ENCODE data around the gene NRIP2.

NRIP2 gene

DNA sequence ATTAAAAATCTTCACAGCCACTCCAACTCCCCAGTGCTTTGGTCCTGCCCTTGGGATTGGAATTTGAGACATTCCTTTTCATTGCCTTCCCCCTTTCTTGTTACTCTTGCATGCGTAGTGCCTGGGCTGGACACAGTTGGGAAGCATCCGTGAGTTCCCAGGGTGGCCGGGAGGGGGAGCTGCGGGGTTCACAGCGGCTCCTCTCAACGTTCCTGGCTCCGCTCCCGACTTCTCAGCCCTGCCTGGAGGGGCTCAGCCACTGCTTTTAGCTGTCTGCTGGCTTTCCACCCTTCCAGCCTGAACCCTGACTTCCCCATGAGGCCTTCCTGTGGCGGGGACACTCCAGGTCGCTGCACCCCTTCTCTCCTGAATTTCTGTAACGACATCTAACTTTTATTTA is 18.8 kb upstream of the NRIP2 start:
- no peak for DNase-seq (ENCODE audit: low read depth, low spot score)
- no peak overlapping the region for H3K4me3 ChIP-seq (ENCODE audit: low read length)

DNA sequence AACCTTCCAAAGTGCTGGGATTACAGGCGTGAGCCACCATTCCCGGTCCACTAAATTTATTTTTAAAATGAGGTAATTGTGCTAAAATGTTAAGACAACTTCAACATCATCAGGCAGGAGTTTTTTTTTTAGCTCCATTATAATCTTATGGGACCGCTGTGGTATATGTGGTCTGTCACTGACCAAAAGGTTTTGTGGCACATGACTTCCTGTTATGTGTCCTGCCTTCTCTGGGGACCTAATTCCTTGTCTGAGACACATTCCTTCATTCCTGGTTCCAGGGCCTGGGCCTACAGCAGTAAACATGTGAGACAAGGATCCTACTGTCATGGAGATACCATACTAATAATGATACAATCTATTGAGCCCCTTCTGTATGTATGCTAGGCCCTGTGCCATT is 17.1 kb upstream of the NRIP2 start:
- no peak overlapping the region for H3K4me3 ChIP-seq (ENCODE audit: low read length)
- DNase-seq (ENCODE audit: low read depth, low spot score) = no peak

DNA sequence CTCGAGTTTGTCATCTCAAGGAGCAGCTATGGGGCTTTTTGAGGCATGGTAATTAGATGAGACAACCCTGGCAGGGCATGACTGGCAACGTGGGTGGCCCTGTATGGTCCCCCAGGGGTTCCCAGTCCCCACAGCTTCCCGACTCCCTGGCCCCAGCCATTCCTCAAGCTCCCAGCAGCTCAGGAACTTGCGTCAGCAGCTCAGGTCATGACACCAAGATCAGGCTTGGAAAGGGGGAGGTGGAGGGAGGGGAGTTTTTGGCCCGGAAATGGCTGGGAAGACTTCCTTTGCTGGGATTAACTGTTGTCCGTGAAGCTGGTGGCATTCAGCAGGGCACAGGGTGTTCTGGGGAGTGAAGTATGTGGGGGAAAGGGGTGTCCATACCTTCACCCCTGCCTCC is 10.4 kb upstream of the NRIP2 start:
- no peak for DNase-seq (ENCODE audit: low read depth, low spot score)
- no peak overlapping the region for H3K4me3 ChIP-seq (ENCODE audit: low read length)

DNA sequence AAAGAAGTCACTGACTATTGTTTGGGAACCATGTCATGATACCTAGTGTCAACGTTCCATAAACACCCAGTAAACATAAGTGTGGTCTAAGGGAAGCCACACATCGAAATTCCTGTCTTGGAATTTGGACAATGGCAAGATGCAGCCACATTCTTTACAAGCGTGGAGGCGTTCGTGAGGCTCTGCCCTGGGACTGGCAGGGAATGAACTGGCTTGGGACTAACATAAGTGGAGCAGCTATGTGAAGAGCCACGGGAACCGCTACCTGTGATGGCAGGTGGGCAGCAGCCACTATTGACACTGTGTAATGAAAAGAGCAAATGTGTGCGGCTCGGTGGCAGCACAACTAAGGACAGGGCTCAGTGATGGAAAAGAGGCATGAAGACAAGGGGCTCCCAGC is 10.0 kb upstream of the NRIP2 start:
- no peak for DNase-seq (ENCODE audit: low read depth, low spot score)
- H3K4me3 ChIP-seq (ENCODE audit: low read length) = no peak overlapping the region

DNA sequence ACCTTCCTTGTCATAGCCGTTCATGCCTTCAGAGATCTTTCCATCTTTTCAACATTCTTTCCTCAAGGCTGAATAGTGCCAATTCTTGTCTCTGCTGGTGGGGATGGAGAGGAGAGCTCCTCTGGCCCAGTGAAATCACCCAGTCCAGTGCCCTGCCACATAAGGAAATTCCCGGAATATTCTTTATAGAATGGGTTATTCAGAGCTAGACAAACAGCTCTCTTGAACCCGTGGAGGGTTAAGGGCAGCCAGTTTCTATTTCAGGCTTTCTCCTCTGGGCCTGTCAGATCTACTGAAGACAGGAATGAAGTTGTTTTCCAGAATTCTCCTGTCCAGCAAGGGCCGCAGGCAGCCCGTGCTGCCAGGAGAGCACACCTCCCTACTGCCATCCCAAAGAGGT is 8.1 kb upstream of the NRIP2 start:
- no peak for DNase-seq (ENCODE audit: low read depth, low spot score)
- H3K4me3 ChIP-seq (ENCODE audit: low read length) = no peak overlapping the region

DNA sequence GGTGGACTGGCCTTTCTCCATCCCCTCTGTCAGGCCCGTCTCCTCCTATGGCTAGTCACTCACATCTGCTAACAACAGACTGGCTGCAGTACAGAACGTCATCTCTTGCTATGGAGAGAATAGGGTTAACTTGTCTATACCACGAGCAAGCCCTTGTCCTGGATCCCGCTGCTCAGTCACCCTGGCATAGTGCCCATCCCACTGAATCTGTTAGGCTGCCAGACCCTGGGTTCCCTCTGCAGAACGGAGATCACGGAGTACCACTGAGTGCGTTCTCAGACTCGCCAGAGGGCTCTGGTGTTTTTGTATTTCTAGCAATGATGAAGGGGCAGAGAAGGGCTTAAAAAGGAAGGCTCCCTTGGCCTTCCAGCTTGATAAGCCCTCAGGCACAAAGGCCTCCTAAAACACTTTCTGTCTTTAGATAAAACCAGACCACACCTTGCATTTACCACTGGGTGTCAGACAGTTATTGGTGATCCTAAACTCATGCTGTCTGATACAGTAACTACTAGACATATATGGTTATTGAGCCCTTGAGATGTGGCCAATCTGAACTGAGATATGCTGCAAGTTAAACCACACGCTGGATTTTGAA is 6.3 kb upstream of the NRIP2 start:
- H3K4me3 ChIP-seq (ENCODE audit: low read length) = no peak overlapping the region
- DNase-seq (ENCODE audit: low read depth, low spot score) = no peak

DNA sequence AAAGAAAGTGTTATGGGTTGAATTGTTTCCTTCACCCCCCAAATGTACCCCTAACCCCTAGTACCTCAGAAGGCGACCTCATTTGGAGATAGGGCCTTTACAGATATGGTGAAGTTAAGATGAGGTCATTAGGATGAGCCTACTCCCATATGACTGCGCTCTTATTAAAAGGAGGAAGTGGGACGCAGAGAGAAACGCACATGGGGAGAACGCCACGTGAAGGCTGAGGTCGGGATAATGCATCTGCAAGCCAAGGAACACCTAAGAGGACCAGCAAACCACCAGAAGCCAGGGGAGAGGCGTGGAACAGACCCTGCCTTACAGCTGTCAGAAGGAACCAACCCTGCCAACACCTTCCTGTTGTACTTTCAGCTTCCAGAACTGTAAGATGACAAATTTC is 1.7 kb upstream of the NRIP2 start:
- no peak overlapping the region for H3K4me3 ChIP-seq (ENCODE audit: low read length)
- DNase-seq (ENCODE audit: low read depth, low spot score) = no peak

DNA sequence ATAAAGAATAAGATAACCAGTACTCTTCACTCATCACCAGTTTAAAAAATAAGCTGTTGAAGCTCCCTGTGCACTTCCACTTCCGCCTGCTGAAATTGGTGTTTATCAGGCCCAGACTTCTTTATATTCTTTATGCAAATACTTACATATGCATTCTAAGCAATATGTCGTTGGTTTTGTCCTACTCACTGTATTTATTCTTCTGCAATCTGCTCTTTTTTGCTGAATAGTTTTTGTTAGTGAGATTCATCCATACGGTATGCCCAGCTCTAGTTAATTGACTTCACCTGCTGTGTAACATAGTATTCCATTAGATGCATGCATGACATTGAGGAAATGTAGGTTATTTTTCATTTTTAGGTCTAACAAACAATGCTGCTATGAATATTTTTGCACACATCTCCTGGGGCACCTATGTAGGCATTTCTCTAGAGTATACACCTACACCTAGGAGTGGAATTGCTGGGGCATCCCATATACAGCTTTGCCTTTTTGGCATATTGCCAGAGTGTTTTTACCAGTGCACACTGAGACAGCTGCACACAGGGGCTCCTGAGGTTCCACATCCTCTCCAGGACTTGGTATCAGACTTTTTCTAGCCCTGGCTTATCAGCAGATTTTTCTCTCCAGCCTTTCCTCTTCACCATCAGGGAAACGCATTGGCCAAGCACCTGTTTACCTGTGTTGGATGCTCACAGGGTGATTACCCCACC is 1.0 kb upstream of the NRIP2 start:
- H3K4me3 ChIP-seq (ENCODE audit: low read length) = no peak overlapping the region
- DNase-seq (ENCODE audit: low read depth, low spot score) = no peak

DNA sequence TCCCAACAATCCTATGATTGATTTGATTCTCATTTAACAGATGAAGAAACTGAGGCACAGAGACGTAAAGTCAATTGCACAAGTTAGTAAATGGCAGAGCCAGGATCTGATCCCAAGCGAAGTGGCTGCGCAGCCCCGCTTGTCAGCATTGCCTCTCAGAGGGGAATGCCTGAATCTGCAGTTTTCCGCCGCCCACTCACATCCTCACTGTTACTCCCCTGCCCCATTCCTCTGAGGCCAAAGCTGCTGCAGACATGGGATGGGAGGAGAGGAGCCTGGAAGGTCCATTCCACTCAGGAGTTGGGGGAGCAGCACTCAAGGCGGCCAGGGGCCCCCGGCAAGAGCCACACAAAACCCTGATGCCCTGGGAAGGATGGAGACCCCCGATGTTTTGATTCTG is 1.0 kb downstream of the NRIP2 start:
- no peak overlapping the region for H3K4me3 ChIP-seq (ENCODE audit: low read length)
- DNase-seq (ENCODE audit: low read depth, low spot score) = no peak

DNA sequence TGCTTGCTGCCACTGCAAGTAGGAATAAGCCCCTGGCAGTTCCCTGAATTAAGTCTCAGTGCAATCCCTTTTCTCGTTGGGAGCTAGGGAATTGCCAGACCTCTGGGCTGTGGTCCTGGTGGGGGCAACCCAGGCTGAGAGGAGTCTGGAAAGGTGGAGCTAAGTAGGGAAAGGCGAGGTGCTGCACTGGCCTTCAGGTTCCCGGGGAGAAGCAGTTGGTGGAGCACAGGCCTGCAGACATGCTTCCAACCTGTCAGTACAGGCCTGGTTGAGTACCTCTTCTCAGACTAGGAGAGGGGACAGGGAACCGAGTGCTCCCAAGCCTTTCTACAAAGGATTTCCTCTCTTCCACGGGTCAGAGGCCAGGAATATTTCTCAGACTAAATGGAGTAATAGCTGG is 1.5 kb downstream of the NRIP2 start:
- no peak for DNase-seq (ENCODE audit: low read depth, low spot score)
- no peak overlapping the region for H3K4me3 ChIP-seq (ENCODE audit: low read length)

DNA sequence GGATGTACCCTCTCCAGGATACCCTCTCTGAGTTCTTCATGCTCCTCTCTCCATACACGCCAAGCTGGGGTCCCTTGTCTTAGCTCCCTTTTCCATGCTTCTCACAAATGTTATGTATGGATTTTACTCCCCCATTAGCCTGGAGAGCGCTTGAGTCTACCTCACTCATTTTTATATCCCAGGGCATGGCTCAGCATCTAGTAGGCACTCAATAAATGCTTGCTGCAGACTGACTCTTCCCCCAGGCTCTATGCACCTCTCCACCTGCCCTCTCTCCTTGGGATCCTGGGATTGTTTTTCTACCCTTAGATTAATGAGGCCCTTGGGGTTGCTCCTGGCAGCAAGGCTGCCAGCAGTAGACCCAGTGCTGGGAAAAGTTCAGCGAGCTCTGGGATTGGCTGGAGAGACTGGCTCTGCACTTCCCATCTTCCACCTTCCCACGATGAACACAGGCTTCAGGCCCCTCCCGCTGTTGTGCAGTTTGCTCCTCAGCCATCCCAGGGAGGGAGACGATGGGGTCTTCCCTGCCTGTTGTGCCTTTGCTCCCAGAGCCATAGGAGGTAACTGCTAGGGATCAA is 2.2 kb downstream of the NRIP2 start:
- DNase-seq (ENCODE audit: low read depth, low spot score) = no peak
- no peak overlapping the region for H3K4me3 ChIP-seq (ENCODE audit: low read length)

DNA sequence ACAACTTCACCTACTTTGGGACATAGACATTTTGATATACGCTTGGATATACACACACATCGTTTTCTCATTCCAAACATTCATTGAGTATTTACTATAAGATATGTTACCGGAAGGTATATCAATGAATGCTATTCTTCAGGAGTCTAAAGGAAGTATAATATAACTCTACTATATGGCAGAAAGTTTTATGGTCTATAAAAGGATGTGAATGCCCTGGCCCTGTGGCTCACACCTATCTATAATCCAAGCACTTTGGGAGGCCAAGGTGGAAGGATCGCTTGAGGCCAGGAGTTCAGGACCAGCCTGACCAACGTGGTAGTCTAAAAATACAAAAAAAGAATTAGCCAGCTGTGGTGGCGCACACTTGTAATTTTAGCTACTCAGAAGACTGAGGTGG is 5.6 kb downstream of the NRIP2 start:
- no peak overlapping the region for H3K4me3 ChIP-seq (ENCODE audit: low read length)
- DNase-seq (ENCODE audit: low read depth, low spot score) = no peak

DNA sequence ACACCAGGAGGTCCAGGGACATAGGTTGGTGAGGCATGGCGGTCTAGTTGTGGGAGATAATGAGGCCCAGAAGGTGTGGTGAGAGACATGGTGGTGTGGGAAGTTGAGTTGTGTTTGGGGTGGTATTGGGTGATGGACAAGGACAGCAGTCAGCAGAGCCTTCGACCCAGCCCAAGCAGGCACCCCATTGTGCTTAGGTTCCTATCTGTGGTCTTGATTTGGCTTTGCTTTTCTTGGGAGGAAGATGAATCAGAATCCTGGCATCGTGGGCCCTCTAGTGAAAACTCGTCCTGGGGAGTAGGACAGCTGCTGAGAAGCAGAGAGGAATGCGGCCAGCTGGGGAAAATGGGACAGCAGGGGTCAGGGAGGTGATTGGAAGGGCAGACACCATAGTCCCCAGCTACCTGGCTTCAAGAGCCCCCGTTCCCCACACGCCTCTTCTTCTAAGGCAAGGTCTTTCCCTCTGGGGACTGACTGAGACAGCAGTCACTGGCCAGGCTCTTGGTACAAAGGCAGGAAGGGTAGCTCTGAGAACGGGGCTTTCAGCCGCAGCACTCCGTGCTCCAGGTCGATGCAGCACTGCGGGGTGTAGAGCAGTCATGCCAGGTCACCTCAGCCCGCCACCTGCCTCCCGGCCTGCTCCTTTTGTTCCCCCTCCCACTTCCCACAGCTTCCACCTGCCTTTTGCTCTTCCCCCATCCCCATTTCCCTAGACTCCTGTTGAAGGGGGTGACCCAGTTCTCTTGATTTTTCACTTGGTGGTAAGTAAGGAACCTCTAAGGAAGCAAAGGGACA is 7.9 kb downstream of the NRIP2 start:
- H3K4me3 ChIP-seq (ENCODE audit: low read length) = no peak overlapping the region
- DNase-seq (ENCODE audit: low read depth, low spot score) = no peak

DNA sequence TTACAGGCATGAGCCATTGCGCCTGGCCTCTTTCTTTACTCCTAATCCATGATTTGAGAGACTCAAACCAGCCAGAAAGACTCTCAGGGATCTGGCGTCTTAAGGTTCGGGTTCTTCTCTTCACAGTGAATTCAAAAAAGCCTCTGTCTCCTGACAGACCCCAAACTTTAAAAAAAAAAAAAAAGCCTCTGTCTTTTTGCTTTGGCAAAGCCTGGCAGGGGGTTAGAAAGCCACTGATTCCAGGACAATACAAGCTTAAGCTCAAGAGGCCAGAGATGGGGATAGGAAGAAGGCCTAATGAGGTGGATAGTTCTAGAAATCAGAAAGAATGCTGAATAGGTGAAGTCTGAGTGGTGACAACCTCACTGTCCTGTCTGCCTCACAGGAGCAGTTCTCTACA is 8.8 kb downstream of the NRIP2 start:
- no peak overlapping the region for H3K4me3 ChIP-seq (ENCODE audit: low read length)

DNA sequence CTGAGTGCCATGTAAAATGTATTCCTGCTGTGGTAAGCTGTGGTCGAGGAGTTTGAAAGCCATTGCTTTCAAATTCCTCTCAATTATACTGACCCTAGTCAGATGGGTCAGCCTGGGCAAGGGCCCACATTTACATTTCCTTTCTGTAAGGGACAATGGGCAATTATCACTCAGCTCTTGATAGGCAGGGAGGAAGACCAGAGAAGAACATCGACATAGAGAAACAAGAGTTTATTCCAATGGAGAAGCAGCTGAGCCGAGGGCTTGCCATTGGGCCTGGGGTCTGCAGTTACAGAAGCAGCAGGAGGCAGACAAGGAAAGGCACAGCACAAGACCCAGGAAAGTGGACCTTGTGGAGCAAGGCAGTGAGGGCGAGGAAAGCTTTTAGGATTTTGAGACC is 9.7 kb downstream of the NRIP2 start:
- no peak for DNase-seq (ENCODE audit: low read depth, low spot score)
- H3K4me3 ChIP-seq (ENCODE audit: low read length) = no peak overlapping the region

More for the DNA sequence above, 8.8 kb downstream of the NRIP2 start:
- DNase-seq (ENCODE audit: low read depth, low spot score) = no peak

DNA sequence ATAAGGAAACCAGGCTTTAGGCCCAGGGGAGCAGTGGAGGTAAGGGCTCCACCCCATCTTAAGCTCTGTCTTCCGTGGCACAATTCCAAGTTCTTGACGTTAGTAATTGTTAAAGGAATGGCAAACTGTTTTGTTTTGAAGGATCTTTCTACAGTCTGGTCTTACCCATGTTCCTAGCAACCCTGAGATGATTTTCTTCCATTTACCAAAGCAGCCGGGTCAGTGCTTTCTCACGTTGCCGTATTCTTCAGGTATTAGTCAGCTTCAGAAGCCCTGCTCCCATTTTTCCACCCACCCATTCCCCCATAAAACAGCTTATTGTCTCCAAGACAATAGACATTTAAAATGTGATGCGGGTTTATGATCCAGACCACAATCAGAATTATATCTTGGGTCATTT is 10.3 kb downstream of the NRIP2 start:
- H3K4me3 ChIP-seq (ENCODE audit: low read length) = no peak overlapping the region
- no peak for DNase-seq (ENCODE audit: low read depth, low spot score)

DNA sequence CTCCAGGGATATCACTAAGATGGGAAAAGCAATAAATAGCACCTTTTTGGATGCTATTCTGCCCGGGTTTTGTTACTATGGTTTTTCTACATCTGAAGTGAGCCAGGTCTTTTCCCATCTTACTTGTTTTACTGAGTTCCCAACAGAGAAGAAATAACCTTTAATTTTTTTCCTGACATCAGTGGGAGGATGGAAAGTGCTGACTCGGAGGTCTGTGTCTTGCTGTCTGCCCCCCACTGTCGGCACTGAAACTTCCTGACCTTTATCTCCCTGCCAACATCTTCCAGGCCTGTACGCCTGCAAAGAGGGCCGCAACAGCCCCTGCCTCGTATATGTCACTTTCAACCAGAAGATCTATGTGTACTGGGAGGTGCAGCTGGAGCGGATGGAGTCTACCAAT is 11.4 kb downstream of the NRIP2 start:
- DNase-seq (ENCODE audit: low read depth, low spot score) = no peak

DNA sequence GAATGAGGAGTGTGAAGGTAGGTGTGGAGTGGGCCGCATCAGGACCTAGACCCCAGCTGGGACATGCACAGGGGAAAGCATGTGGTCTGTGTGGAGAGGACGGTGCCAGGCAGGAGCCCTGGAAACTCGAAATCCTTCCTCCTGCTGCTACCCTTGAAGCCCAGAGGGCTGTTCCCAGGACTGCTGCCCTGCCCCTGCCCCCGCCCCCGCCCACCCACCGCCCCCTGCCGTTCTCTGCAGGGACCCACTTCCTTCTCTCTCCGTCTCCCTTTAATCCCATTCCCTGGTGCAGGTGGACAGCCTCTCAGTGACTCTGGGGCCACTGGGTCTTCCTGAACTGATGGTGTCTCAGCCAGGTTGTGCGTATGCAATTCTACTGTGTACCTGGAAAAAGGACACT is 14.4 kb downstream of the NRIP2 start:
- no peak overlapping the region for H3K4me3 ChIP-seq (ENCODE audit: low read length)
- no peak for DNase-seq (ENCODE audit: low read depth, low spot score)

More for the DNA sequence above, 11.4 kb downstream of the NRIP2 start:
- H3K4me3 ChIP-seq (ENCODE audit: low read length) = no peak overlapping the region

DNA sequence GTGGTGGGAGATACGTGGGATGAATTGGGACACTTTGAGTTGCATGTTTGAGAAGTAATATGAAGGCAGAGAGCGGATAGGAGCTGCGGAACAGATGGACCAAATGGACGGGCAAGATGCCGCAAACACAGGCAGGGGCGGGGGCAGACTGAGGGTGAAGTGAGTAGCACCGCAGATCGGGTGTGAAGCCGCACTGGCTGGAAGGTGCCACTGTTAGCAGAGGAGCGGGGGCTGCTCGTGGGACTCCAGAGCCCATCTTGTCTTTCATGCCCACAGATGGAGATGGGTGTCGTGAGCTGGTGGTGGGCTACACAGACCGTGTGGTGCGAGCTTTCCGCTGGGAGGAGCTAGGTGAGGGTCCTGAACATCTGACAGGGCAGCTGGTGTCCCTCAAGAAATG is 15.0 kb downstream of the NRIP2 start:
- DNase-seq (ENCODE audit: low read depth, low spot score) = no peak

More for the DNA sequence above, 15.0 kb downstream of the NRIP2 start:
- no peak overlapping the region for H3K4me3 ChIP-seq (ENCODE audit: low read length)
